WERI-Rb-1 (cell line): Measurements from ENCODE around the gene ERV3-1.
"Not testable (repeated sequence)": the region's sequence is repeated elsewhere in the genome, so short reads cannot be mapped to it uniquely, and the experiment has no call there.

Source experiments
- DNase-seq: peaks from one replicate; pipeline ENCODE4 v3.0.0-alpha.2; 2020
- H3K27ac ChIP-seq: fragments of 250-450 bp; sonication (Bioruptor Pico); 2 replicates; pipeline ENCODE4 v1.5.1; 2020; ENCODE audit warnings: mild to moderate bottlenecking, moderate library complexity
- H3K27me3 ChIP-seq: fragments of 250-450 bp; sonication (Bioruptor Pico); 2 replicates; pipeline ENCODE4 v1.5.1; 2021; ENCODE audit warnings: mild to moderate bottlenecking, low read depth, moderate library complexity; ENCODE audit not compliant: insufficient read depth, severe bottlenecking
- H3K36me3 ChIP-seq: fragments of 250-450 bp; sonication (Bioruptor Pico); 2 replicates; pipeline ENCODE4 v1.5.1; 2020; ENCODE audit warnings: mild to moderate bottlenecking, moderate library complexity
- H3K4me3 ChIP-seq: 2 replicates; pipeline ENCODE4 v1.5.1; 2011; ENCODE audit warnings: low read depth, mild to moderate bottlenecking, control low read depth, low read length
- H3K9me3 ChIP-seq: fragments of 250-450 bp; sonication (Bioruptor Pico); 2 replicates; pipeline ENCODE4 v1.5.1; 2021; ENCODE audit warnings: mild to moderate bottlenecking, moderate library complexity; ENCODE audit not compliant: severe bottlenecking
- CTCF ChIP-seq: IDR thresholded peaks from 2 replicates; pipeline ENCODE4 v1.5.1; 2011; ENCODE audit warnings: low read depth, mild to moderate bottlenecking, control low read depth, inconsistent platforms, low read length

ERV3-1 gene

GRCh38 chr7:65006094-65006992 lies at the start of gene ERV3-1:
Gene ERV3-1, minus strand, starts transcription at chr7:65006687. Its CDS starts 13,661 bp downstream, at chr7:64993026.
- H3K36me3 ChIP-seq: peaks cover 19% of the 10 kb centered on the region

GRCh38 chr7:65055786-65056185 lies 49.3 kb upstream of the ERV3-1 start:
- H3K9me3 ChIP-seq, H3K4me3 ChIP-seq, H3K36me3 ChIP-seq, H3K27me3 ChIP-seq, DNase-seq, H3K27ac ChIP-seq: not testable (repeated sequence)

More at GRCh38 chr7:65006094-65006992, at the start of gene ERV3-1:
- Histone ChIP-seq H3K27ac (peak within 1 kb of the TSS; percentile 91), H3K27me3 (no peaks in the 10 kb centered on the region), H3K4me3 (peak within 1 kb of the TSS; percentile 82), H3K9me3 (no peaks in the 10 kb centered on the region)
- peak; percentile 96 for DNase-seq
- no peak for TF ChIP-seq CTCF

- H3K27me3 ChIP-seq, H3K36me3 ChIP-seq, H3K27ac ChIP-seq, DNase-seq, H3K9me3 ChIP-seq, H3K4me3 ChIP-seq: not testable (repeated sequence)
Measured at GRCh38 chr7:65054466-65054994, 48.0 kb upstream of the ERV3-1 start.

GRCh38 chr7:65051654-65052053 lies 45.2 kb upstream of the ERV3-1 start:
- DNase-seq, H3K9me3 ChIP-seq, H3K36me3 ChIP-seq, H3K27ac ChIP-seq, H3K4me3 ChIP-seq, H3K27me3 ChIP-seq: not testable (repeated sequence)

- not testable (repeated sequence) for H3K27ac ChIP-seq, H3K4me3 ChIP-seq, DNase-seq, H3K36me3 ChIP-seq, H3K27me3 ChIP-seq, H3K9me3 ChIP-seq
Measured at GRCh38 chr7:65051139-65051538, 44.7 kb upstream of the ERV3-1 start.

- H3K4me3 ChIP-seq, DNase-seq, H3K27ac ChIP-seq, H3K9me3 ChIP-seq, H3K36me3 ChIP-seq, H3K27me3 ChIP-seq: not testable (repeated sequence)
Measured at GRCh38 chr7:65046329-65046728, 39.8 kb upstream of the ERV3-1 start.

GRCh38 chr7:65045589-65045988 lies 39.1 kb upstream of the ERV3-1 start:
- not testable (repeated sequence) for H3K27ac ChIP-seq, H3K36me3 ChIP-seq, H3K27me3 ChIP-seq, DNase-seq, H3K9me3 ChIP-seq, H3K4me3 ChIP-seq

- H3K9me3 ChIP-seq, H3K27me3 ChIP-seq, H3K36me3 ChIP-seq: not testable (repeated sequence)
- Histone ChIP-seq H3K27ac (peak overlapping the region; percentile 54; the same call in 1 of the 2 replicates), H3K4me3 (peak overlapping the region; percentile 46)
- DNase-seq: peak; percentile 42
Measured at GRCh38 chr7:65038767-65039166, 32.3 kb upstream of the ERV3-1 start.

GRCh38 chr7:65037740-65038688 lies 31.5 kb upstream of the ERV3-1 start:
- TF ChIP-seq CTCF: 0 out of 2 replicates have a peak, but pooled peaks have one; percentile 12

GRCh38 chr7:65036526-65036925 lies 30.0 kb upstream of the ERV3-1 start:
- not testable (repeated sequence) for H3K27me3 ChIP-seq, H3K9me3 ChIP-seq, H3K4me3 ChIP-seq, DNase-seq, H3K27ac ChIP-seq, H3K36me3 ChIP-seq

More at GRCh38 chr7:65037740-65038688, 31.5 kb upstream of the ERV3-1 start:
- Histone ChIP-seq H3K27ac (peak overlapping the region; percentile 87), H3K27me3 (no peaks in the 10 kb centered on the region), H3K36me3 (no peaks in the 10 kb centered on the region), H3K4me3 (peak overlapping the region; percentile 72), H3K9me3 (no peaks in the 10 kb centered on the region)
- peak; percentile 93 for DNase-seq

- not testable (repeated sequence) for H3K36me3 ChIP-seq, H3K9me3 ChIP-seq, H3K4me3 ChIP-seq, DNase-seq, H3K27me3 ChIP-seq, H3K27ac ChIP-seq
Measured at GRCh38 chr7:65035469-65035868, 29.0 kb upstream of the ERV3-1 start.
